Inferior parietal cortex (tissue), 1 donor: ENCODE data around the gene DYNC1H1.
"Not testable (repeated sequence)": the region's sequence is repeated elsewhere in the genome, so short reads cannot be mapped to it uniquely, and the experiment has no call there.

Experiments used
- DNase-seq: peaks from one replicate; pipeline ENCODE4 v3.0.0-alpha.2; 2016; ENCODE audit errors: extremely low spot score

DYNC1H1 gene

GRCh38 chr14:102064590-102064989 is 100.2 kb downstream of the DYNC1H1 start:
- not testable (repeated sequence) for DNase-seq

DNA sequence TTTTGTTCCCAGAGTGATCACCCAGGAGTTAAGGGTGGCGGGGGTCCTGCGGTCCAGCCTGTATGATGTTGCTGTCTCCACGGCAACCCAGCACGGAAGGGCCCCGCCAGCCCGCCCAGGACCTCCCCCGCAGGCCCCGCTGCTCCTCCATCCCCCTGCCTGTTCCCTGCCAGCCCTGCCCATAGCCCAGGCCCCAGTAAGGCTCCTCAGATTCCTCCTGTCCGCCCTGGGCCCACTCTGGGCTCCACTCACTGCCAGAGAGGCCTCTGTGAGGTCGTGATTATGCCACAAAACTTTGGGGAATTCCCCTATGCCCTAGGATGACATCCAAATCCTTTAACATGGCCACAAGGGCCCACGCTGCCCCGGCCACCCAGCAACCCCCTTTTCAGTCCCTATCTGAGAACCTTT is 101.7 kb downstream of the DYNC1H1 start:
- DNase-seq, result no peak

GRCh38 chr14:102071283-102071998 is 107.1 kb downstream of the DYNC1H1 start:
- no peak for DNase-seq

DNA sequence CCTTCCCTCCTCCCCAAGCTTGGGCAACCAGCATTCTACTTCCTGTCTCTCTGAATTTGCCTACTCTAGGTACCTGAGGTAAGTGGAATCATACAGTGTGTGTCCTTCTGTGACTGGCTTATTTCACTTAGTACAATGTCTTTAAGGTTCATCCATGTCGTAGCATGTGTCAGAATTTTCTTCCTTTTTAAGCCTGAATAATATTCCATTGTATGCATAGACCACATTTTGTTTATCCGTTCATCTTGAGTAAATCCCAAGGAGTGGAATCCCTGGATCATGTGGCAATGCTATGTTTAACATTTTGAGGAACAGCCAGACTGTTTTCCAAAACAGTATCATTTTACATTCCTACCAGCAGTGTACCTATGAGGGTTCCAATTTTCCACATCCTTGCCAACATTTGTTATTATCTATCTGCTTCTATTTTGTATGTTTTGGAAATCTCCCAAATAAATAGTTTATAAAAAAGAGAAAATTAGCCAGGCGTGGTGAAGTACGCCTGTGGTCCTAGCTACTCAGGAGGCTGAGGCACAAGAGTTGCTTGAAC is 110.1 kb downstream of the DYNC1H1 start:
- no peak for DNase-seq

DNA sequence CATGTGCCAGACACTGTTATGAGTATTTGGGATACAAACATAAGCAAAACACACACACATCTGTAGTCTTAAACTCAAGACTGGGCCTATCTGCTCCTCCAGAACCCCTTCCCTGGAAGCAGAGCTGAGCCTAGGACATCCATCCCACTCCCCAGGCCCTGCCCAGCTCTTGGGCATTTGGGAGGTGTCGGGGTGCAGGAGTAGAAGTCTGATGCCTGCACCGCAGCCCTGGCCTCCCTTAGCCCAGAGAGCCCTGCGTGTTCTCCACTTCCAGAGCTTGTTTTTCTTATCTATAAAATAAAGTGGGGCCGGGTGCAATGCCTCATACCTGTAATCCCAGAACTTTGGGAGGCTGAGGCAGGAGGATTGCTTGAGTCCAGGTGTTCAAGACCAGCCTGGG is 110.8 kb downstream of the DYNC1H1 start:
- DNase-seq, result no peak

DNA sequence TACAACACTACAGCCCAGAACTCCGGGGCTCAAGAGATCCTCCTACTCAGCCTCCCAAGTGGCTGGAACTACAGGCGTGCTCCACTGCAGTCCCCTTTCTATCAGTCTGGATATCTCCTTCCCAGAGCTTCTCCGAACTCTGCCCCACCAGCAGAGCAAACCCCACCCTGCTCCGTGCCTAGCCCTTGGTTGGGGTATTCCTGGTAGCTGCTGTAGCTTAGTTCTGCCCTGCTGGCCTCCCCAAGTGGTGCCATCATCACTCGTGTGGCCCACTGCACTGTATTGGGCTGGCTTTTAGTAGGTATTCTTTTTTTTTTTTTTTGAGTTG is 113.0 kb downstream of the DYNC1H1 start:
- no peak for DNase-seq

DNA sequence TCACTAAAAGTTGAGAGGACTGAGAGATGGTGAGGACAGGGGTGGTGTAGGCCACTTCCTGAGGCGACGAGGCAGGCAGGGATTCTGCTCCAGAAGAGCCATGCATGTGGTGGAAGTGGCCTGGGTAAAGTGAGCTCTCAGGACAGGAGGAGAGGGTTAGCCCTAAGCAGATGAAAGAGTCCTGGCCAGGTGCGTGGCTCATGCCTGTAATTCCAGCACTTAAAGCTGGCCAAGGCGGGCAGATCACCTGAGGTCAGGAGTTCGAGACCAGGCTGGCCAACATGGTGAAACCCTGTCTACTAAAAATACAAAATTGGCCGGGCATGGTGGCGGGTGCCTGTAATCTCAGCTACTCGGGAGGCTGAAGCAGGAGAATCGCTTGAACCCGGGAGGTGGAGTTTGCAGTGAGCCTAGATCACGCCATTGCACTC is 114.0 kb downstream of the DYNC1H1 start:
- DNase-seq, result not testable (repeated sequence)

DNA sequence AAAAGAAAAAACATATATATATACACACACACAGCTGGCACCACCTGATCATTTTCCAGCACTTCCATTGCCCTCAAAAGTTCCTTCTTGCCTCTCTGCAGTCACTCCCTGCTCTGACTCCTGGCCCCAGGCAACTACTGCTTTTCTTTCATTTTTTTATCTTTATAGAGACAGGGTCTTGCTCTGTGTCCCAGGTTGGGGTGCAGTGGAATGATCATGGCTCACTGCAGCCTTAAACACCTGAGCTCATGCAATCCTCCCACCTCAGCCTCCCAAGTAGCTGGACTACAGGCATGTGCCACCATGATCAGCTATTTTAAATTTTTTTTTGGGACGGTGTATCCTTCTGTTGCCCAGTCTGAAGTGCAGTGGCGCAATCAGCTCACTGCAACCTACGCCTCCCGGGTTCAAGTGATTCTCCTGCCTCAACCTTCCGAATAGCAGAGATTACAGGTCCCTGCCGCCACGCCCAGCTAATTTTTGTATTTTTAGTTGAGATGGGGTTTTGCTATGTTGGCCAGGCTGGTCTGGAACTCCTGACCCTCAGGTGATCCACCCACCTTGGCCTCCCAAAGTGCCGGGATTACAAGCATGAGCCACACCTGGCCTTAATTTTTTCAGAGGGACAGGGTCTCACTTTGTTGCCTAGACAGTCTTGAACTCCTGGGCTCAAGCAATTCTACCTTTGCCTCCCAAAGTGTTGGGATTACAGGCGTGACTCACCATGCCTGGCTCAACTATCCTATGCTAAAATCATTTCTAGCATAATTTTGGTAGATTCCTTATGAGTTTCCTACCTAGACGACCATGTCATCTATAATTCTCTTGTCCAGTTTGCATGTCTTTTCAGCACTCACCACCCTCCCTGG is 114.7 kb downstream of the DYNC1H1 start:
- no peak for DNase-seq

- no peak for DNase-seq
These were observed 115.3 kb downstream of the DYNC1H1 start for GRCh38 chr14:102079700-102079979.

GRCh38 chr14:102080183-102081080 is 116.1 kb downstream of the DYNC1H1 start:
- DNase-seq, result no peak

DNA sequence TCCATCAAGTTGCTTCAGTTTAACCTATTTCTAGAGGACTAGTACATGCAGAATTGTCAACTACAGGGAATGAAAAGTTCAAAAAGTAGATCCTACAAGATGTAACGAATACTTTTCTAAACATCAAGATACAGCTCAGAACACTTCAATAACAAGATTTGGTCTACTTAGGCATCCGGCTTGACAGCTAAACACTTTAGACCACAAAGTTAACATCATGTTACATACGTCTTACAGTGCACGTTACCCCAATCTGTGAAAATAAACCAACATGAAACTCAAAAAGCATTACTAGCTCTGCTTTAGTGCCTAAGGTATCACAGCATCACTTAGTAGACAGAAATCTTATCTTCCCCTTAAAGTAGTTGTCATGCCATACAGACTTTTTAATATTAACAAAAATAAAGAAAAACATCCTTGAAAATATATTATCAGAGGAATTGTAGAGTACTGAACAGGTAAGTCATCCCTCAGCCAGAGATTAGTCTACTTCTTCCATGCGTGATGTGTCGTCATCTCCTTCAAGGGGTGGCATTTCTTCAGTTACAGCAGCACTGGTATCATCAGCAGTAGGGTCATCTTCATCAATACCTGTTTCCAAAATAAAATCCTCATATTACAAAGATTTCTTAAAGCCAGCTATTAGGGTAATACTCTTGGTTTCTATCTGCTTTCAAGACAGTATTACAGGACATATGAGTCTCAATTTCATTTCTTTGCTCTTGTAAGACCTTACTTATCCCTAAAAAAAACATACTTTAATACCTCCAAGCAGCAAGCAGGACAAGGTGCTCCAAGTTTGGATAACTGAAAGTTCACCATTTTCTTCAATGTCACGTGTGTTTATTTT is 117.1 kb downstream of the DYNC1H1 start:
- DNase-seq, result no peak

- not testable (repeated sequence) for DNase-seq
These were observed 120.1 kb downstream of the DYNC1H1 start for GRCh38 chr14:102084522-102084921.

DNA sequence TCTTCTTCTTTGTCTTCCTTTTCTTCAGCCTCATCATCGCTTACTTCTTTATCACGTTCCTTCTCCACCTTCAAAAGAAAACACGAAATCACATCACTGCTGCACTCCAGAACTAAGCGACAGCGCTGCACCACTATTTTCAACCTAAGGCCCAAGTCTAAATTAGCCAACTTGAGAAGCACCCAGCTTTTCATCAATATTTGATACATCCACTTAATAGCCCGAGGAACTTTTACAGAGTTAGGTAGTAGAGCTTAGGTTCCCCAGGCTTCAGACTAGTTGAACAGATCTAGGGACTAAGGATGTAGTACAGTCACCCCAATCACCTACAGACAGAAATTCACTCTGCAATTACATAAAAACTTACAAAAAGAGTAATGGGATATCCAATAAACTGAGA is 120.6 kb downstream of the DYNC1H1 start:
- no peak for DNase-seq

DNA sequence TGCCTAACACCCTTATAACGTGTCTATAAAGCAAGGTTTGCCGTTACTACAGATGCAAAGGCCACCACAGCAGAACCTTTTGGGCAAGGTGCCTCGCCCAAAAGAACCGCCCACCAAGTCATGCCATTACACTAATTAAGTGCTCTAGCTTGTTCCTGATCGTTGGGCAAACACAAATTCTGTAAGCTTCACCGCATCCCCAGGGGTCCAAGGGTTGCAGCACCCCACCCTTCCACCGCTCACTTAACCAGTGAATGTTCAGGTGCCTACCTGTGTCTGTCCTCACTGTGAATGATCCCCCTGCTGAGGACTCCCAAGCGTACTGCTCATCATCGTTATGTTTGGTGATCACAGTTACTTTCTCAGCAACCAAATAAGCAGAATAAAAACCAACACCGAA is 121.1 kb downstream of the DYNC1H1 start:
- no peak for DNase-seq

- peak; percentile 61 for DNase-seq
These were observed 121.8 kb downstream of the DYNC1H1 start for GRCh38 chr14:102085948-102086708.

DNA sequence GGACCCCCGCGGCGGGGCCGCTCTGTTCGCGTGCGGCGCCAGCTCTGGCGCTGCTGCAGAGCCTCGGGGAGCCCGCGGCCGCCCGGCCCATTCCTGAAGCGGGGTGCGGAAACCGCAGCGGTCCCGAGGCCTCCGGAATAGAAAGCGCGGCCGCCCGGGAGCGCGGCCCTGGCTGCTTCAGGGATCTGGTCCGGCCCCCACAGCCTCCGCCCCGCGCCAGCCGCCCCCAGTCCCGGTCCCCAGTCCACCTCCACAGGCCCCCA is 122.3 kb downstream of the DYNC1H1 start:
- DNase-seq, result no peak

DNA sequence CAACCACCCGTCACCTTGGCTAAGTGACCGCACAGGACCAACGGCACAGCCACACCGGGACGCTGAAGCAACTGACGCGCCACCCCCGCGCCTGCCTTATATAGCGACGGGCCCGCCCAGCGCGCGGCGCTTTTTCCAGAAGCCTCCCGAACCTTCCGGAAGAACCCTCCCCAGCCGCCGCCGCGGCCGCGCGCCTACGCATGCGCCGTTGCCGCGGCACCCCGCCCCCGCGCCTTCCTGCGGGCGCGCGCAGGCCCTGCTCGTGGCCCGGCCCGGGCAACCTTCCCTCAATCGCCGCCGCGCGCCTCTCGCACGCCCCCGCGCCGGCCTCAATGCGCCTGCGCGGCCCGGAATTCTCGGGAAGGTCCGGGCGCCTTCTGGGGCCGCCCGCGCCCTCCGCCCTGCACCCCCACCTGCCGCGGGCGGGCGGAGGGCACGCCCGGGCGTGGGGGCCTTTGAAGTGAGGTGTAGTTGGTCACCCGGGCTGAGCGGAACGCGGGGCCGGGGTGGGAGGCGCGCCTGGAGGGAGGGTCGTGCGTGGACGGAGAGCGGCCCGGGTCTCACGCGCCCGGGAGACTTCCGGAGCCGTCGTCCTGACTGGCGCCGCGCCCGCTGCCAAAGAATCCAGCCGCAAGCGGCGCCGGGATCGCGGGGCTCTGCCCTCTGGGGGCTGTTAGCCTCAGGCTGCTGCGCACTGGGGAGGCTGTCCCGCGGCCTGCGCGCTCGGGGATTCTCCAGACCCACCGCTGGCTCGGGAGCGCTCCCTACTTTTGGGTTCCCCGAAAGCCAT is 122.8 kb downstream of the DYNC1H1 start, which contains the start of gene HSP90AA1:
HSP90AA1 (minus strand) TSS at position 73 of the 790 bp plus-strand sequence. CDS start 666 bp downstream, outside the sequence.
- DNase-seq, result peak; percentile 88

DNA sequence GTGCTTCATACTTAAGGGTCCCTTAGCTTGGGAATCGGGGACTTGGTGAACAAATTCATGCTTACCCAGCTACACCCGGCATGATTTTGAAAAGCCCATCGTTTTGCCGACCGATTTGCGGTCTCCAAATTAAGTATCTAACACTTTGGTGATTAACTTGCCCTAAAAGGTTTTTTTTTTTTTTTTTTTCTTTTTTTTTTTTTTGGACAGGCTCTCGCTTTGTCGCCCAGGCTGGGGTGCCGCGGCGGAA is 123.3 kb downstream of the DYNC1H1 start:
- no peak for DNase-seq

DNA sequence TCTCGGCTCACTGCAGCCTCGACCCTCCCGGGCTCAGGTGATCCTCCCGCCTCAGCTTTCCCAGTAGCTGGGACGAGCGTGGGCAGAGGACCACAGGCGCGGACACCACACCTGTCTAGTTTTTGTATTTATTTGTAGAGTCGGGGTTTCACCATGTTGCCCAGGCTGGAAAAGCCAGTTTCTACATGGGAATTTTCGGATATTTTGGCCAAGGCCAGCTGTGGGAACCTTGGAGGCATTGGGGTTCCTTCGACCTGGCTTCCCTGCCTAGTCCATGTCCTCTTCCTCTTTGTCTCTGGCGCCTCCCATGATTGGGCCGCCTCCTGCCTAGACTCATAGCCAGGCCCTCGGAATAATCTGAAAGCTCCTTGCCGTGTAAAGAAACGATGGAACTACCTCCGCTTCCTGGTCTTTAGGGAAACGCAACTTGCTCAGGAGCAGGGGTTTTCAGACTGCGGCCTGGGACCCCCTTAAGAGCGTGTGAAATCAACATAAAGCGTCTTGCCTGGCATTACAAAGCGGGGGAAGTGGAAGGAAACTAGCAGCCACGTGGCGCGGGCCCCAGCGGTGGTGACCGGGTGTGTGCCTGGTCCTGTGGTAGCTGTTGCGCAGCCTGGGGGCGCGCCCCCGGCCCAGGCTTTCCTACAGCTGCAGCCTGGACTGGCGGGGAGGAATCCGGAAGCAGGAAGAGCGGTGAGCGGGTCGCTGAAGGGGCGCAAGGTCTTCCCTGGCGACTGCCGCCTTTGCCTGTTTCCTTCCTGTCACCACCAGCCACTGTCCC is 123.8 kb downstream of the DYNC1H1 start:
- DNase-seq, result no peak
